Neural progenitor cell (in vitro differentiated cells): Measurements from ENCODE around the gene LRP1B. TPM values are rescaled to one million over a fixed set of nuclear protein-coding genes. Genes with fewer than 3 reads are reported as not detected.
A peak's percentile ranks its signal among the peaks of the same experiment; 100 is the strongest.

Source experiments
- DNase-seq: peaks from one replicate; pipeline ENCODE4 v3.0.0-alpha.2; 2016; ENCODE audit warnings: low spot score
- H2AFZ ChIP-seq: fragments of 200-600 bp; sonication (generic); replicated peaks from 2 replicates; pipeline ENCODE4 v1.6.1; 2016; ENCODE audit warnings: antibody characterized with exemption
- H3F3A ChIP-seq: fragments of 200-600 bp; sonication (generic); 2 replicates; pipeline ENCODE4 v1.6.1; 2016; ENCODE audit warnings: antibody characterized with exemption, low read depth
- H3K27ac ChIP-seq: fragments of 200-600 bp; sonication (generic); 2 replicates; pipeline ENCODE4 v1.5.1; 2016; ENCODE audit warnings: mild to moderate bottlenecking
- H3K27me3 ChIP-seq: fragments of 200-600 bp; sonication (generic); 2 replicates; pipeline ENCODE4 v1.6.1; 2016; ENCODE audit warnings: mild to moderate bottlenecking, moderate library complexity
- H3K36me3 ChIP-seq: fragments of 200-600 bp; sonication (generic); 2 replicates; pipeline ENCODE4 v1.5.1; 2016
- H3K4me1 ChIP-seq: fragments of 200-600 bp; sonication (generic); 2 replicates; pipeline ENCODE4 v1.6.1; 2016; ENCODE audit warnings: mixed run types
- H3K4me2 ChIP-seq: fragments of 200-600 bp; sonication (generic); 2 replicates; pipeline ENCODE4 v1.6.1; 2016
- H3K4me3 ChIP-seq: fragments of 200-600 bp; sonication (generic); 2 replicates; pipeline ENCODE4 v1.5.1; 2016
- H3K79me2 ChIP-seq: fragments of 200-600 bp; sonication (generic); 2 replicates; pipeline ENCODE4 v1.6.1; 2016; ENCODE audit warnings: low read depth
- H3K9ac ChIP-seq: fragments of 200-600 bp; sonication (generic); 2 replicates; pipeline ENCODE4 v1.6.1; 2016
- H3K9me3 ChIP-seq: fragments of 200-600 bp; sonication (generic); 2 replicates; pipeline ENCODE4 v1.5.1; 2016; ENCODE audit warnings: low read depth
- H4K20me1 ChIP-seq: fragments of 200-600 bp; sonication (generic); 2 replicates; pipeline ENCODE4 v1.6.1; 2016; ENCODE audit warnings: low read depth
- H3K27ac Mint-ChIP-seq: 3 replicates; pipeline ENCODE4 v1.8.0; 2021; ENCODE audit warnings: mixed read lengths
- H3K27me3 Mint-ChIP-seq: 2 replicates; pipeline ENCODE4 v1.8.0; 2022; ENCODE audit warnings: low read depth, mild to moderate bottlenecking, inconsistent platforms, moderate library complexity, mixed read lengths; ENCODE audit not compliant: insufficient read depth
- H3K36me3 Mint-ChIP-seq: 3 replicates; pipeline ENCODE4 v1.8.0; 2021; ENCODE audit warnings: mixed read lengths
- H3K4me1 Mint-ChIP-seq: 3 replicates; pipeline ENCODE4 v1.8.0; 2021; ENCODE audit warnings: mixed read lengths
- H3K4me3 Mint-ChIP-seq: 3 replicates; pipeline ENCODE4 v1.8.0; 2021; ENCODE audit warnings: mild to moderate bottlenecking, moderate library complexity, mixed read lengths
- H3K9me3 Mint-ChIP-seq: 3 replicates; pipeline ENCODE4 v1.8.0; 2020; ENCODE audit warnings: mixed read lengths
- EZH2 ChIP-seq: fragments of 200-600 bp; sonication (generic); IDR thresholded peaks from 2 replicates; pipeline ENCODE4 v1.6.1; 2017; ENCODE audit warnings: antibody characterized with exemption, mild to moderate bottlenecking, moderate library complexity
- EZH2phosphoT487 ChIP-seq: fragments of 200-600 bp; sonication (generic); IDR thresholded peaks from 2 replicates; pipeline ENCODE4 v1.6.1; 2017; ENCODE audit warnings: antibody characterized with exemption
- total RNA-seq: library from RNA; depleted of rRNA; stranded (reverse); fragments of >200 nt; gene quantifications from 2 replicates; pipeline ENCODE4 v1.2.3, GENCODE V29; 2015; ENCODE audit warnings: low replicate concordance
- TF ChIP-seq, protein P1 (sequence below): fragments of 200-600 bp; sonication (generic); IDR thresholded peaks from 2 replicates; pipeline ENCODE4 v1.5.1; 2017; ENCODE audit warnings: antibody characterized with exemption, mild to moderate bottlenecking

Gene LRP1B
- total RNA-seq, 1 donor from 2014 or later, result not detected

DNA sequence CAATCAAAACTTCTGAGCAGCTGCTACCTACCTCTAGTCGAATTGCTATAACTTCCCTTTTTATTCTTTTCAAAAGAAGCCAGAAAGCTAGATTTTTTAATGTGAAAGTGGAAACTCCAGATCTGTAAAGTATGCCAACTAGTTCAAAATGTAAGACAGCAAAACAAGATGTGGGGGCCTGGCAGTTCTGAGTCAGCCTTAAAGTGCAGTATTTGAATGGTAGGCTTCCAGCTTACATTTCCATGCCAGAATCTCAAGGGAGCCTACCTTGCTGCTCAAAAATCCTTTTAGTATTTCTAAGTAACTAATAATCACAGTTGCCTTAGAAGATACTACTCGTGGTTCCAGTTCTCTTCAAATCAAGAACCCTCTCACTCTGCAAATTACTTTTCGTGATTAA, 1288.7 kb downstream of the LRP1B start:
- H3K4me1 Mint-ChIP-seq, result peaks cover 7% of the 10 kb centered on the region
- TF ChIP-seq EZH2 (no peak), EZH2phosphoT487 (no peak)
- TF ChIP-seq, protein P1, sequence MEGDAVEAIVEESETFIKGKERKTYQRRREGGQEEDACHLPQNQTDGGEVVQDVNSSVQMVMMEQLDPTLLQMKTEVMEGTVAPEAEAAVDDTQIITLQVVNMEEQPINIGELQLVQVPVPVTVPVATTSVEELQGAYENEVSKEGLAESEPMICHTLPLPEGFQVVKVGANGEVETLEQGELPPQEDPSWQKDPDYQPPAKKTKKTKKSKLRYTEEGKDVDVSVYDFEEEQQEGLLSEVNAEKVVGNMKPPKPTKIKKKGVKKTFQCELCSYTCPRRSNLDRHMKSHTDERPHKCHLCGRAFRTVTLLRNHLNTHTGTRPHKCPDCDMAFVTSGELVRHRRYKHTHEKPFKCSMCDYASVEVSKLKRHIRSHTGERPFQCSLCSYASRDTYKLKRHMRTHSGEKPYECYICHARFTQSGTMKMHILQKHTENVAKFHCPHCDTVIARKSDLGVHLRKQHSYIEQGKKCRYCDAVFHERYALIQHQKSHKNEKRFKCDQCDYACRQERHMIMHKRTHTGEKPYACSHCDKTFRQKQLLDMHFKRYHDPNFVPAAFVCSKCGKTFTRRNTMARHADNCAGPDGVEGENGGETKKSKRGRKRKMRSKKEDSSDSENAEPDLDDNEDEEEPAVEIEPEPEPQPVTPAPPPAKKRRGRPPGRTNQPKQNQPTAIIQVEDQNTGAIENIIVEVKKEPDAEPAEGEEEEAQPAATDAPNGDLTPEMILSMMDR, result no peak
- Histone ChIP-seq H3K36me3 (no peaks in the 10 kb centered on the region), H3K9ac (no peak overlapping the region), H4K20me1 (no peaks in the 10 kb centered on the region), H3K4me3 (no peak overlapping the region), H3K79me2 (no peaks in the 10 kb centered on the region), H3K4me1 (no peaks in the 10 kb centered on the region), H3K27me3 (no peaks in the 10 kb centered on the region), H2AFZ (peak overlapping the region; percentile 15), H3F3A (no peaks in the 10 kb centered on the region), H3K9me3 (no peaks in the 10 kb centered on the region), H3K27ac (no peak overlapping the region), H3K4me2 (no peak overlapping the region)
- no peak overlapping the region for H3K4me3 Mint-ChIP-seq
- H3K27ac Mint-ChIP-seq, result no peak overlapping the region
- DNase-seq, result no peak
- no peaks in the 10 kb centered on the region for H3K36me3 Mint-ChIP-seq
- no peaks in the 10 kb centered on the region for H3K27me3 Mint-ChIP-seq
- peaks cover 2% of the 10 kb centered on the region for H3K9me3 Mint-ChIP-seq

GRCh38 chr2:140841141-140841540, 1289.7 kb downstream of the LRP1B start:
- Mint-ChIP-seq H3K4me3 (no peak overlapping the region), H3K4me1 (no peaks in the 10 kb centered on the region), H3K27ac (no peak overlapping the region), H3K36me3 (no peaks in the 10 kb centered on the region), H3K9me3 (peaks cover 2% of the 10 kb centered on the region), H3K27me3 (no peaks in the 10 kb centered on the region)
- no peaks in the 10 kb centered on the region for H4K20me1 ChIP-seq
- H3K9ac ChIP-seq, result no peak overlapping the region
- no peaks in the 10 kb centered on the region for H3K4me1 ChIP-seq
- no peak overlapping the region for H2AFZ ChIP-seq
- TF ChIP-seq, protein P1, result no peak
- no peak for TF ChIP-seq EZH2
- TF ChIP-seq EZH2phosphoT487, result no peak
- H3K9me3 ChIP-seq, result no peaks in the 10 kb centered on the region
- H3K4me2 ChIP-seq, result no peak overlapping the region
- H3K79me2 ChIP-seq, result no peaks in the 10 kb centered on the region
- no peaks in the 10 kb centered on the region for H3F3A ChIP-seq
- H3K27ac ChIP-seq, result no peak overlapping the region
- no peak for DNase-seq
- H3K27me3 ChIP-seq, result no peaks in the 10 kb centered on the region
- H3K36me3 ChIP-seq, result no peaks in the 10 kb centered on the region
- no peak overlapping the region for H3K4me3 ChIP-seq

DNA sequence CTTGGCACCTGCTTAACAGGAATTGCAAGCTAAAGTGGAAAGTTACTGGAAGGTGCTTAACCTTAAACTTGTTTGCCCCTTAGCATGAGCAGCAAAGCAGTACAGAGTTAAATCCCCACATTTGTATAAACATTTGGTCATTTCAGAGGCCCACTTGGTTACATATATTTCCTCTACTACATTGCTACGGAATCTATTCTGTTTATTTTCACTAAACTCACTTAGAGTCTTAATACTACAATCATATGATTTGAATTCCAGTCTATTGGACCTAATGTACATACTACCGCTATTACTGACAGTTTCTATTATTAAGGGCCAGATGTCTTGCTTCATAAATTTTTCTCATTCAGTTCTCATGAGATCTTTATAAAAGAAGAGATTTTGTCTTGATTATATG, 1294.0 kb downstream of the LRP1B start:
- H3F3A ChIP-seq, result no peaks in the 10 kb centered on the region
- H3K4me1 ChIP-seq, result no peaks in the 10 kb centered on the region
- Mint-ChIP-seq H3K27me3 (no peaks in the 10 kb centered on the region), H3K9me3 (no peaks in the 10 kb centered on the region), H3K4me1 (no peaks in the 10 kb centered on the region), H3K27ac (no peak overlapping the region), H3K4me3 (no peak overlapping the region), H3K36me3 (no peaks in the 10 kb centered on the region)
- no peak for DNase-seq
- no peaks in the 10 kb centered on the region for H3K9me3 ChIP-seq
- H3K79me2 ChIP-seq, result no peaks in the 10 kb centered on the region
- no peak overlapping the region for H3K27ac ChIP-seq
- H2AFZ ChIP-seq, result no peak overlapping the region
- no peak overlapping the region for H3K4me3 ChIP-seq
- no peaks in the 10 kb centered on the region for H3K27me3 ChIP-seq
- no peak overlapping the region for H3K9ac ChIP-seq
- no peaks in the 10 kb centered on the region for H4K20me1 ChIP-seq
- TF ChIP-seq, protein P1, result no peak
- TF ChIP-seq EZH2phosphoT487 (no peak), EZH2 (no peak)
- no peaks in the 10 kb centered on the region for H3K36me3 ChIP-seq
- no peak overlapping the region for H3K4me2 ChIP-seq

DNA sequence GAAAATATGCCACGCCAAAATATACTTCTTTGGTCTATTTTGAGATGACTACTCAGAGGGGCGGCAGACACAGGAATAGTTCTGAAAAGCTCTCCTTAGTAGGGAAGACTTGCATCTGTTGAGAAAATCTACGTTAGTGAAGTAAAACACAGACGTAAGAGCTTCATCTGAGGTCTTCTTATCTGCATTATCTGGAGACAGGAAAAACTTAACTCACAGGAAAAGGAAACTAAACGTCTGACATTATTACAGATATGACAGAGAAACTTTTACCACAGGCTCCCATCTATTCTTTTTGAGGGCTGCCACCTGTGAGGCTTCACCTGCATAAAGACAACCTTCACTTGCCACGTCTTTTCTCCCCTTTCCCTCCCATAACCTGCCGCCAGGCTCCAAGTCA, 1295.7 kb downstream of the LRP1B start:
- H3F3A ChIP-seq, result no peaks in the 10 kb centered on the region
- Mint-ChIP-seq H3K4me1 (no peaks in the 10 kb centered on the region), H3K27me3 (peaks cover 3% of the 10 kb centered on the region)

More for the DNA sequence above, 1295.7 kb downstream of the LRP1B start:
- H3K4me1 ChIP-seq, result no peaks in the 10 kb centered on the region
- no peaks in the 10 kb centered on the region for H4K20me1 ChIP-seq
- no peak overlapping the region for H3K9ac ChIP-seq
- no peak overlapping the region for H2AFZ ChIP-seq
- H3K79me2 ChIP-seq, result no peaks in the 10 kb centered on the region
- H3K4me2 ChIP-seq, result no peak overlapping the region
- TF ChIP-seq EZH2phosphoT487 (no peak), EZH2 (no peak)
- TF ChIP-seq, protein P1, result no peak
- Mint-ChIP-seq H3K4me3 (no peak overlapping the region), H3K27ac (no peak overlapping the region), H3K36me3 (no peaks in the 10 kb centered on the region), H3K9me3 (peaks cover 5% of the 10 kb centered on the region)
- H3K4me3 ChIP-seq, result no peak overlapping the region
- no peaks in the 10 kb centered on the region for H3K36me3 ChIP-seq
- DNase-seq, result no peak
- no peaks in the 10 kb centered on the region for H3K9me3 ChIP-seq
- no peak overlapping the region for H3K27ac ChIP-seq
- no peaks in the 10 kb centered on the region for H3K27me3 ChIP-seq
